Fibroblast of lung (primary cell): ENCODE data around the gene SYNM.

Experiments used
- CTCF ChIP-seq, 2 donors: IDR thresholded peaks in 1 of 2; conservative IDR thresholded peaks in 1 of 2; 1 replicate in 1 of 2; 2 replicates in 1 of 2; pipeline ENCODE4 v1.5.1; 2011 to 2012; ENCODE audit warnings: low read length in 2 of 2, control low read depth in 1 of 2, inconsistent platforms in 1 of 2, low read depth in 1 of 2, mild to moderate bottlenecking in 1 of 2
- EZH2 ChIP-seq: IDR thresholded peaks from 2 replicates; pipeline ENCODE4 v1.5.1; 2012; ENCODE audit warnings: low read length, control low read depth, mild to moderate bottlenecking; ENCODE audit errors: missing control alignments

- no peak for TF ChIP-seq CTCF (conservative IDR thresholded peaks at IDR 0.05 in 1 of 2, IDR thresholded peaks at IDR 0.05 in 1 of 2; ENCODE audit: low read depth in 1 of 2, low read length in 2 of 2)
- no peak for TF ChIP-seq EZH2
Observed at GRCh38 chr15:99153026-99153535, 48.2 kb downstream of the SYNM start.
